Transverse colon (tissue), 4 donors: ENCODE measurements around the gene SIX5. TPM values are rescaled to one million over a fixed set of nuclear protein-coding genes. Genes with fewer than 3 reads are reported as not detected.

Source experiments
- DNase-seq: peaks from one replicate; pipeline ENCODE4 v3.0.0-alpha.2; 2019
- H3K27ac ChIP-seq, 4 donors: fragments of 200-600 bp; sonication (generic); 2 replicates each; pipeline ENCODE4 v1.5.1; 2016 to 2018; ENCODE audit warnings: inconsistent platforms in 4 of 4
- H3K27me3 ChIP-seq: fragments of 200-600 bp; sonication (generic); 2 replicates; pipeline ENCODE4 v1.5.1; 2017; ENCODE audit warnings: inconsistent platforms
- H3K36me3 ChIP-seq, 4 donors: fragments of 200-600 bp; sonication (generic); 2 replicates each; pipeline ENCODE4 v1.5.1; 2017 to 2019; ENCODE audit warnings: inconsistent platforms in 4 of 4
- H3K4me1 ChIP-seq, 4 donors: fragments of 200-600 bp; sonication (generic); 2 replicates each; pipeline ENCODE4 v1.5.1; 2017 to 2020; ENCODE audit warnings: inconsistent platforms in 4 of 4
- H3K4me3 ChIP-seq, 4 donors: fragments of 200-600 bp; sonication (generic); 1 replicate in 1 of 4; 2 replicates in 3 of 4; pipeline versions ENCODE4 v1.5.1 to v1.6.1; 2017 to 2019; ENCODE audit warnings: inconsistent platforms in 4 of 4
- H3K9me3 ChIP-seq, 2 donors: fragments of 200-600 bp; sonication (generic); 2 replicates each; pipeline ENCODE4 v1.5.1; 2017 to 2019; ENCODE audit warnings: inconsistent platforms in 2 of 2
- EP300 ChIP-seq: sonication (generic); formaldehyde crosslinking; IDR thresholded peaks from one replicate; pipeline ENCODE4 v1.6.1; 2017; ENCODE audit warnings: antibody characterized with exemption, low read depth
- POLR2A ChIP-seq: fragments of 450-650 bp; IDR thresholded peaks from one replicate; pipeline ENCODE4 v1.6.1; 2016; ENCODE audit warnings: antibody characterized with exemption, mild to moderate bottlenecking, moderate library complexity
- POLR2AphosphoS5 ChIP-seq, 3 donors: sonication (generic); formaldehyde crosslinking; IDR thresholded peaks; one replicate each; pipeline ENCODE4 v1.6.1; 2016; ENCODE audit warnings: antibody characterized with exemption in 3 of 3
- WGBS, 2 donors: methylation state at CpG; one replicate each; pipeline ENCODE4 v1.1.5; 2018; ENCODE audit warnings: low coverage in 1 of 2; 5-methylcytosine and 5-hydroxymethylcytosine counted together
- in situ Hi-C, 4 donors: fragments of 200-750 bp; cut with MboI; loops; one replicate each; pipeline versions ENCODE4 v1.15.0 to v1.15.1; 2017; ENCODE audit warnings: low sequenced_read_pairs in 3 of 4, low pct_ligation_motif_present in 1 of 4, low pct_unique_long_range_greater_than_20kb in 1 of 4
- intact Hi-C: fragments of 100-400 bp; cut with DNase I; formaldehyde crosslinking; loops from one replicate; pipeline ENCODE4 v1.15.1; 2023; ENCODE audit warnings: low total_unique reads
- total RNA-seq, 4 donors: library from RNA; depleted of rRNA; stranded (reverse); fragments of >200 nt; gene quantifications; one replicate each; pipeline ENCODE4 v1.1.0, GENCODE V29; 2016
- TF ChIP-seq, protein P1 (sequence below), 5 experiments: fragments of 200-600 bp in 3 of 5; fragments of 450-650 bp in 2 of 5; sonication (generic) in 3 of 5; IDR thresholded peaks; 1 replicate in 2 of 5; 2 replicates in 3 of 5; pipeline ENCODE4 v1.5.1; 2016 to 2017; ENCODE audit warnings: antibody characterized with exemption in 5 of 5, inconsistent platforms in 3 of 5, mild to moderate bottlenecking in 2 of 5, moderate library complexity in 1 of 5

SIX5 gene
- total RNA-seq, 4 donors from 2014 or later: 6.7 to 40.4 (median 9.7) TPM

DNA sequence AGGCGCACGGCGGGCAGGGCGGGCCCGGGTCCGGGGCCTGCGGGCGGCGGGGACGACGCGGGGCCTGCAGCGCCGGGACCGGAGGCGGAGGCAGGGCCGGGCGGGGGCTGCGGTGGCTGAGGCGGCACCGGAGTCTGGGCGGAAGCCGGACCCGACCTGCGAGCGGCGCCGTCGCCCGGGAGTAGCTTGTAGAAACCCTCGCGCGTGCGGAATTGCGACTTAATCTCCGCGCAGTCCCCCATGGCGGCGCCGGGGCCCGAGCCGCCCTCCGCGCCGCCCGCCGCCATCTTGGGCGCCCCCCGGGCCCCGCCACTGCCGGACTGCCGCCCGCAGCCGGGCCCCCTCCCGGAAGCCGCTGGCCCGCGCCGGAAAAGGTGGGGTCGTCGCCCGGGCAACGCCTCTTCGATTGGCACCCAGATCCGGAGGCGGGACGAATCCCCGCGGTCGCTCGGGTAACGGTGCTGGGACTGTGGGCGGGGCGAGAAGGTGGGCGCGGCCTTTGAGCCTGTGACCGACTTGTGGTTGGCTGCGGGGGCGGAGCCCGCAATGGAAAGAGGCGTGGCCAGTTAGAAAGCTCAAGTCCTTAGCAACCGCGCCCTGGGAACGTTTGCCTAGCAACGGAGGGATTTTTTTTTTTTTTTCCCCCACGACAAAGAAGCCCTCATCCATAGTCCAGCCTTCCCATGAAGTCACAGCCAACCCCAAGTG is 23.6 kb upstream of the SIX5 start, which contains the start of gene DMWD:
Gene DMWD, minus strand, starts transcription at position 376 of the 708 bp plus-strand sequence. Its CDS starts 89 bp downstream, at position 287.
- in situ Hi-C loops (no loop called here), intact Hi-C loops (no loop called here)
- Histone ChIP-seq H3K4me3 (peak within 1 kb of the TSS; percentile 66 to 98 (median 78)), H3K9me3 (no peaks in the 10 kb centered on the region), H3K27ac (peak within 1 kb of the TSS; percentile 78 to 92 (median 84)), H3K27me3 (peaks cover 4% of the 10 kb centered on the region), H3K4me1 (peaks cover 14 to 25% (median 17%) of the 10 kb centered on the region in 4 donors), H3K36me3 (peaks cover 0 to 5% (median 0%) of the 10 kb centered on the region in 4 donors)
- WGBS, 2 donors: 1% methylated on average over 35 of the region's 86 CpGs; no CpG with 5 or more reads in 1 of the 2 donors
- peak; percentile 100 for DNase-seq
- no peak for TF ChIP-seq POLR2A
- TF ChIP-seq, protein P1, sequence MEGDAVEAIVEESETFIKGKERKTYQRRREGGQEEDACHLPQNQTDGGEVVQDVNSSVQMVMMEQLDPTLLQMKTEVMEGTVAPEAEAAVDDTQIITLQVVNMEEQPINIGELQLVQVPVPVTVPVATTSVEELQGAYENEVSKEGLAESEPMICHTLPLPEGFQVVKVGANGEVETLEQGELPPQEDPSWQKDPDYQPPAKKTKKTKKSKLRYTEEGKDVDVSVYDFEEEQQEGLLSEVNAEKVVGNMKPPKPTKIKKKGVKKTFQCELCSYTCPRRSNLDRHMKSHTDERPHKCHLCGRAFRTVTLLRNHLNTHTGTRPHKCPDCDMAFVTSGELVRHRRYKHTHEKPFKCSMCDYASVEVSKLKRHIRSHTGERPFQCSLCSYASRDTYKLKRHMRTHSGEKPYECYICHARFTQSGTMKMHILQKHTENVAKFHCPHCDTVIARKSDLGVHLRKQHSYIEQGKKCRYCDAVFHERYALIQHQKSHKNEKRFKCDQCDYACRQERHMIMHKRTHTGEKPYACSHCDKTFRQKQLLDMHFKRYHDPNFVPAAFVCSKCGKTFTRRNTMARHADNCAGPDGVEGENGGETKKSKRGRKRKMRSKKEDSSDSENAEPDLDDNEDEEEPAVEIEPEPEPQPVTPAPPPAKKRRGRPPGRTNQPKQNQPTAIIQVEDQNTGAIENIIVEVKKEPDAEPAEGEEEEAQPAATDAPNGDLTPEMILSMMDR (IDR thresholded peaks at IDR 0.05): no peak
- peak; percentile 60 to 71 (median 65) for TF ChIP-seq POLR2AphosphoS5 (IDR thresholded peaks at IDR 0.05)
- TF ChIP-seq EP300: no peak

DNA sequence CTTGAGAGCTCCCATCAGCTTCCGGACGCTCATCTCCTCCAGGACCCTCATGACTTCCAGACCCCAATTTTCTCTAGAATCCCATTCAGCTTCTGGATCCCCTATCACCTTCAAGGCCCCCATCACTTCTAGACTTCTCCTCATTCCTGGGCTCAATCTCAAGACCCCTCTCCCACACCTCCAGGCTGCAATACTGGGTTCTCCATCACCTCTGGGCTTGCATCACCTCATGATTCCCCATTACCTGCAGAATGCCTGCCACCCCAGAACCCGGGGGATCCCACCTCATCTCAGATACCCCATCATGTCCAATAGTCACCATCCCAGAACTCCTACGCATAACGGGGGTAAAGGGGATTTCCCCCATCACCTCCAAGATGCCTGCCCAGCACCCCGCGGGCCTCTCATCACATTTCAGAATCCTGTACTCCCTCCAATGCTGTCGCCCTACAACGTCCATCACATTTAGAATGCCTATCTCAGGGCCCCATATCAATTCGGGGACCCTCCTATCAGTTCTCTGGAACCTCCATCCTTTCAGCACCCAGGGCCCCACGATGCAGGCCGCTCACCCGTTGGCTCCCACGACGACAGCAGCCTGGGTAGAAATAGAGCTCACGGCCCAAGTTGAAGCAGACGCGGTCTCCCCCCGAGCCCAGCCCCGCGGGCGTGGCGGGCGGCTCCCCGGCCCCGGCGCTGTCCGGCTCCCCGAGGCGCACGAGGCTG is 22.9 kb upstream of the SIX5 start:
- H3K4me1 ChIP-seq: peaks cover 14 to 25% (median 17%) of the 10 kb centered on the region in 4 donors
- DNase-seq: no peak
- peaks cover 4% of the 10 kb centered on the region for H3K27me3 ChIP-seq
- H3K4me3 ChIP-seq: peak overlapping the region; percentile 66 to 98 (median 78)
- in situ Hi-C loops (no loop called here), intact Hi-C loops (no loop called here)
- H3K36me3 ChIP-seq: peaks cover 0 to 8% (median under 1%) of the 10 kb centered on the region in 4 donors
- TF ChIP-seq EP300 (no peak), POLR2A (no peak), POLR2AphosphoS5 (IDR thresholded peaks at IDR 0.05) (no peak)
- TF ChIP-seq, protein P1 (IDR thresholded peaks at IDR 0.05): no peak
- 0 to 14% methylated on average over 2 to 16 of the region's 31 CpGs for WGBS, 2 donors
- peak overlapping the region; percentile 78 to 92 (median 84) for H3K27ac ChIP-seq
- no peaks in the 10 kb centered on the region for H3K9me3 ChIP-seq

DNA sequence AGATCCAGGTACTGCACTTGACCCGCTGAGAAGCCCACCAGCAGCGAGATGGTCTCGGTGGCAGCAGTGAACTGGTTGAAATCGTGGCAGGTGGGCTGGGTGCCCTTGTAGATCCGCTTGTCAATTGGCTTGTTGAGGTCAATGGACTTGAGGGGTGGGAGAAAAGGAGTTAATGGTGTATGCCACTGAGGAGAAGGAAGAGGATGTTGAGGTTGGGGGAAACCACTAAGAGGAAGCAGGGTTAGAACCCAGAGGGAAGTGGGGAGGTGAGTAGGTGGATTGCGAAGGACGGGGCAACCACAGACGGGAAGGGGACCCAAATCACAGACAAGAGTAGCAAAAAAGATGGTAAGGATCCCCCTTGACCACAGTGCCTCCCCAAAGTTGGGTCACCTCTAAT is 21.9 kb upstream of the SIX5 start:
- Histone ChIP-seq H3K9me3 (no peaks in the 10 kb centered on the region), H3K36me3 (peaks cover 0 to 17% (median 4%) of the 10 kb centered on the region in 4 donors), H3K4me1 (peaks cover 14 to 25% (median 17%) of the 10 kb centered on the region in 4 donors), H3K27me3 (peaks cover 4% of the 10 kb centered on the region), H3K4me3 (no peak overlapping the region), H3K27ac (no peak overlapping the region)
- TF ChIP-seq POLR2A (no peak), POLR2AphosphoS5 (IDR thresholded peaks at IDR 0.05) (no peak), EP300 (no peak)
- TF ChIP-seq, protein P1 (IDR thresholded peaks at IDR 0.05): no peak
- in situ Hi-C loops: no loop called here
- intact Hi-C loops: no loop called here
- 74 to 81% methylated on average over 5 to 8 of the region's 8 CpGs for WGBS, 2 donors
- peak; percentile 28 for DNase-seq
